ENCODE results near the gene MS4A18. TPM values are rescaled to one million over a fixed set of nuclear protein-coding genes. Genes with fewer than 3 reads are reported as not detected.
"Not testable (repeated sequence)": the region's sequence is repeated elsewhere in the genome, so short reads cannot be mapped to it uniquely, and the experiment has no call there.

The MS4A18 gene
- total RNA-seq, 2 experiments from 2014 or later: not detected

DNA sequence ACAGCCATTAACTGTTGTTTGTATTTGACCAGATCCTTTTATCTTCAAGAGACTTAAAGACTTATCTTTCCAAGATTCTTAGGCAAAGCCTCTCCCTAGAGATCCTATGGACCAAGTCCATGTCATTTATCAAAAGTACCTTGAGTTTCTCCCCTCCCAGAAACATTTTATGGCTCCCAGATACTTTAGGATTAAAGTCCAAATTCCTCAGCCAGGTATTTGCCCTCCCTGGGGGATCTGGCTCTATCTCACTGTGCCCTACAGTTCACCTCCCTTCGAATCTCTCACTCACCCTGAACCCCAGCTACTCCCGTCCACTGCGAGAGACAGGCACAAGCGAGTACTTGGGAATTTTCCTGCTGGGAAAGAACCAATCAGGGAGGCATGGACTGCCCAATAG lies 13.2 kb upstream of the MS4A18 start:
- ATAC-seq (ENCODE audit: poor library complexity) (no peak), DNase-seq (no peak)
- no peak for TF ChIP-seq CTCF (IDR thresholded peaks at IDR 0.05)
- Histone ChIP-seq H3K36me3 (ENCODE audit: insufficient read depth, low read length) (no peaks in the 10 kb centered on the region), H3K27me3 (ENCODE audit: control insufficient read depth in 1 of 2, insufficient read depth in 2 of 2, low read length in 2 of 2) (peaks cover 0 to 9% of the 10 kb centered on the region in 2 experiments), H3K27ac (ENCODE audit: low read depth in 1 of 2, low read length in 2 of 2) (no peak overlapping the region), H3K4me3 (ENCODE audit: low read length) (no peak overlapping the region), H3K9me3 (ENCODE audit: control insufficient read depth in 1 of 2, insufficient read depth in 1 of 2, low read length in 2 of 2) (no peaks in the 10 kb centered on the region), H3K4me1 (ENCODE audit: insufficient read depth, low read length) (no peaks in the 10 kb centered on the region)
- peaks cover 37% of the 10 kb centered on the region for H3K27me3 Mint-ChIP-seq
- ChIA-PET POLR2A (no interaction called here), CTCF (no interaction called here)
- no peak overlapping the region for H3K4me3 Mint-ChIP-seq
- no peaks in the 10 kb centered on the region for H3K36me3 Mint-ChIP-seq (ENCODE audit: low read depth)
- no peaks in the 10 kb centered on the region for H3K9me3 Mint-ChIP-seq
- no peak overlapping the region for H3K27ac Mint-ChIP-seq
- no peaks in the 10 kb centered on the region for H3K4me1 Mint-ChIP-seq (ENCODE audit: low read depth)
- intact Hi-C loops (cut with DNase I, micrococcal nuclease): no loop called here

- H3K36me3 Mint-ChIP-seq (ENCODE audit: low read depth); H3K27ac Mint-ChIP-seq; H3K27ac ChIP-seq (ENCODE audit: low read depth in 1 of 2, low read length in 2 of 2); DNase-seq; H3K4me3 Mint-ChIP-seq; H3K4me1 Mint-ChIP-seq (ENCODE audit: low read depth); H3K36me3 ChIP-seq (ENCODE audit: insufficient read depth, low read length); intact Hi-C loops (cut with DNase I, micrococcal nuclease); H3K9me3 ChIP-seq (ENCODE audit: control insufficient read depth in 1 of 2, insufficient read depth in 1 of 2, low read length in 2 of 2); ATAC-seq (ENCODE audit: poor library complexity); H3K4me1 ChIP-seq (ENCODE audit: insufficient read depth, low read length); CTCF ChIA-PET; POLR2A ChIA-PET; H3K4me3 ChIP-seq (ENCODE audit: low read length); H3K9me3 Mint-ChIP-seq: not testable (repeated sequence)
- peaks cover 4 to 14% of the 10 kb centered on the region in 2 experiments for H3K27me3 ChIP-seq (ENCODE audit: control insufficient read depth in 1 of 2, insufficient read depth in 2 of 2, low read length in 2 of 2)
- H3K27me3 Mint-ChIP-seq: peaks cover 39% of the 10 kb centered on the region
Observed at GRCh38 chr11:60713423-60713822, 11.1 kb upstream of the MS4A18 start.

DNA sequence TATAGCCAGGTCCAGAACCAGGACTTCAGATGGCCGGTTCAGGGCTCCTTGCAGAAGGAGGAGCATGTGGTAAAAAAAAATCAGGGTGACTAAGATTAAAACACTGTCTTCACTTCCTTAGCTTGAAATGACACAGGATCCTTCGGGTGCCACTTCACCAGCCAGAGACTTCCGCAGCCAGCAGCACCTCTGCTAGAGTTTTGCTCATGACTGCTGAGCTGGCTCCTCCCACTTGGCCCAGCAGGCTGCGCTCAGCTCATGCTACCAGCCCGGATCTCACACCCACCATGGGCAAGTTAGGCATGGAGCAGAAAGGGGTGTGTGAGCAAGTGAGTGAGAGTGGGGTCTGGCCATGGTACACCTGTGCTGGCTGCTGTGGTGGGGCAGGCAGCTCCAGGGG lies 6.6 kb upstream of the MS4A18 start:
- no peak overlapping the region for H3K27ac Mint-ChIP-seq

More for the DNA sequence above, 6.6 kb upstream of the MS4A18 start:
- Histone ChIP-seq H3K36me3 (ENCODE audit: insufficient read depth, low read length) (no peaks in the 10 kb centered on the region), H3K4me1 (ENCODE audit: insufficient read depth, low read length) (no peaks in the 10 kb centered on the region), H3K9me3 (ENCODE audit: control insufficient read depth in 1 of 2, insufficient read depth in 1 of 2, low read length in 2 of 2) (peaks cover 0 to 13% of the 10 kb centered on the region in 2 experiments), H3K27me3 (ENCODE audit: control insufficient read depth in 1 of 2, insufficient read depth in 2 of 2, low read length in 2 of 2) (peaks cover 11% of the 10 kb centered on the region in 2 experiments), H3K27ac (ENCODE audit: low read depth in 1 of 2, low read length in 2 of 2) (no peak overlapping the region), H3K4me3 (ENCODE audit: low read length) (no peak overlapping the region)
- no peaks in the 10 kb centered on the region for H3K9me3 Mint-ChIP-seq
- no peak for TF ChIP-seq CTCF (IDR thresholded peaks at IDR 0.05)
- CTCF ChIA-PET: no interaction called here
- H3K27me3 Mint-ChIP-seq: peaks cover 58% of the 10 kb centered on the region
- H3K4me1 Mint-ChIP-seq (ENCODE audit: low read depth): no peaks in the 10 kb centered on the region
- H3K36me3 Mint-ChIP-seq (ENCODE audit: low read depth): no peaks in the 10 kb centered on the region
- ATAC-seq (ENCODE audit: poor library complexity) (no peak), DNase-seq (peak in 3 of 14 experiments; percentile 13 to 46 (median 19))
- H3K4me3 Mint-ChIP-seq: no peak overlapping the region
- intact Hi-C loops (cut with DNase I, micrococcal nuclease): no loop called here
- POLR2A ChIA-PET: no interaction called here
